Pancreas (tissue), 10 donors: Measurements from ENCODE around the gene VSIG10L. TPM values are rescaled to one million over a fixed set of nuclear protein-coding genes. Genes with fewer than 3 reads are reported as not detected.

ENCODE experiments used
- ATAC-seq, 4 donors: fragments of 200-7000 bp; cut with Tn5 transposase; one replicate each; pipeline versions ENCODE4 v1.8.0 to v1.9.1; 2020; ENCODE audit warnings: mild to moderate bottlenecking in 4 of 4, moderate library complexity in 4 of 4
- DNase-seq, 6 donors: peaks; one replicate each; pipeline ENCODE4 v3.0.0-alpha.2; 2020
- FAIRE-seq: peaks from 2 replicates; lab custom pipeline; 2012; peaks lifted over from hg19 to GRCh38; lab: Jason Lieb, UNC
- H3K27ac ChIP-seq, 4 donors: fragments of 200-600 bp; sonication (generic); 1 replicate in 3 of 4; 2 replicates in 1 of 4; pipeline versions ENCODE4 v1.5.0 to v1.8.0; 2020
- H3K27me3 ChIP-seq, 4 donors: fragments of 200-600 bp; one replicate each; pipeline ENCODE4 v1.8.0; 2021
- H3K36me3 ChIP-seq, 3 donors: fragments of 200-600 bp; sonication (generic) in 1 of 3; one replicate each; pipeline versions ENCODE4 v1.5.0 to v1.8.0; 2020 to 2021
- H3K4me1 ChIP-seq, 3 donors: fragments of 200-600 bp; one replicate each; pipeline ENCODE4 v1.8.0; 2021
- H3K4me3 ChIP-seq, 4 donors: fragments of 200-600 bp; sonication (generic) in 2 of 4; one replicate each; pipeline versions ENCODE4 v1.5.0 to v1.8.0; 2020 to 2021
- H3K9me3 ChIP-seq, 4 donors: fragments of 200-600 bp; one replicate each; pipeline ENCODE4 v1.8.0; 2021
- CTCF ChIP-seq, 4 donors: fragments of 200-600 bp; sonication (generic) in 3 of 4; IDR thresholded peaks; one replicate each; pipeline versions ENCODE4 v1.5.0 to v1.8.0; 2021; ENCODE audit warnings: antibody characterized with exemption in 4 of 4
- WGBS, 2 donors: extraction: QIAGEN DNeasy Blood & Tissue Kit; methylation state at CpG; one replicate each; pipeline ENCODE4 v1.1.7; 2013; 5-methylcytosine and 5-hydroxymethylcytosine counted together
- intact Hi-C, 3 donors: fragments of 100-400 bp; cut with DNase I; formaldehyde crosslinking; loops; one replicate each; pipeline versions ENCODE4 v1.11.1 to v1.14.2; 2022
- polyA plus RNA-seq, 2 donors: library from polyadenylated mRNA; stranded (reverse); fragments of 200-250 nt; gene quantifications; one replicate each; pipeline ENCODE4 v1.2.3, GENCODE V29; 2013
- total RNA-seq, 6 donors: library from RNA; stranded (reverse); fragmentation: NEBNext Ultra II Directional in 4 of 6; extraction: Animal tissue kit (Norgen Biotek cat#: 25700) in 4 of 6; gene quantifications; one replicate each; pipeline versions ENCODE4 v1.2.1 to v1.2.4, GENCODE V29; 2021 to 2023
- donor health status: healthy with polysubstance abuse.
- donor health status: DM: no; HTN: no; CAD: no; lungs with moderate emphysema.
- donor health status: DM: no; HTN: no; CAD: no.
- donor health status: control.
- donor health status: control.
- donor health status: Bipolar disorder and iron deficiency.
- donor health status: DM: yes; HTN: yes; CAD: no.
- donor health status: DM: no; HTN: no; CAD: no.
- donor health status: DM: no; HTN: no; CAD: no.
- donor health status: DM: yes; HTN: yes; CAD: no.

The VSIG10L gene
- total and polyA plus RNA-seq, 8 donors = 0.16 to 1.1 (median 0.37) TPM; not detected in 1

GRCh38 chr19:51372649-51373504, 30.9 kb upstream of the VSIG10L start, which contains the start of gene NKG7:
TSS of gene NKG7 (minus strand) at chr19:51372654. CDS start at chr19:51372535, 119 bp downstream.
- Histone ChIP-seq H3K4me3 (no peak within 1 kb of the TSS), H3K36me3 (no peaks in the 10 kb centered on the region), H3K27ac (no peak within 1 kb of the TSS), H3K27me3 (no peaks in the 10 kb centered on the region), H3K9me3 (no peaks in the 10 kb centered on the region), H3K4me1 (no peaks in the 10 kb centered on the region)
- ATAC-seq (no peak), DNase-seq (no peak), FAIRE-seq (no peak)
- WGBS, 2 donors = 34 to 46% methylated on average over 9 of the region's 9 CpGs
- no peak for TF ChIP-seq CTCF (IDR thresholded peaks at IDR 0.05)
- intact Hi-C loops = no loop called here

- H3K4me1 ChIP-seq = no peaks in the 10 kb centered on the region
- ATAC-seq (no peak), DNase-seq (no peak), FAIRE-seq (no peak)
- H3K27ac ChIP-seq = no peak overlapping the region
- intact Hi-C loops = no loop called here
- H3K27me3 ChIP-seq = no peaks in the 10 kb centered on the region
- no peak overlapping the region for H3K4me3 ChIP-seq
- TF ChIP-seq CTCF (IDR thresholded peaks at IDR 0.05) = no peak
- WGBS, 2 donors = 64 to 71% methylated on average over 18 of the region's 18 CpGs
- no peaks in the 10 kb centered on the region for H3K9me3 ChIP-seq
- no peaks in the 10 kb centered on the region for H3K36me3 ChIP-seq
Observed at GRCh38 chr19:51372021-51372648, 30.2 kb upstream of the VSIG10L start.

- no peak for TF ChIP-seq CTCF (IDR thresholded peaks at IDR 0.05)
- FAIRE-seq = no peak
- WGBS, 2 donors = 60 to 73% methylated on average over 8 of the region's 8 CpGs
- DNase-seq = no peak
- Histone ChIP-seq H3K27me3 (no peaks in the 10 kb centered on the region), H3K4me3 (no peak overlapping the region), H3K4me1 (no peaks in the 10 kb centered on the region), H3K36me3 (no peaks in the 10 kb centered on the region), H3K9me3 (no peaks in the 10 kb centered on the region), H3K27ac (no peak overlapping the region)
- intact Hi-C loops = no loop called here
- no peak for ATAC-seq
Observed at GRCh38 chr19:51371186-51371690, 29.3 kb upstream of the VSIG10L start.

- 57 to 69% methylated on average over 4 of the region's 4 CpGs for WGBS, 2 donors
- no peaks in the 10 kb centered on the region for H3K9me3 ChIP-seq
- intact Hi-C loops = no loop called here
- H3K36me3 ChIP-seq = no peaks in the 10 kb centered on the region
- H3K4me1 ChIP-seq = peaks cover under 1 to 3% (median 2%) of the 10 kb centered on the region in 3 donors
- no peak overlapping the region for H3K4me3 ChIP-seq
- no peaks in the 10 kb centered on the region for H3K27me3 ChIP-seq
- H3K27ac ChIP-seq = no peak overlapping the region
- no peak for FAIRE-seq
- DNase-seq = no peak
- ATAC-seq = no peak
- TF ChIP-seq CTCF (IDR thresholded peaks at IDR 0.05) = no peak
Observed at GRCh38 chr19:51370230-51370629, 28.3 kb upstream of the VSIG10L start.
